Measurements from ENCODE around the gene SNED1.

SNED1 gene

GRCh38 chr2:241110607-241111439 lies 112.4 kb downstream of the SNED1 start:
- DNase-seq: no peak

- DNase-seq: no peak
These were observed 113.0 kb downstream of the SNED1 start for GRCh38 chr2:241111440-241111805.

- no peak for DNase-seq
These were observed 113.6 kb downstream of the SNED1 start for GRCh38 chr2:241112046-241112445.

- DNase-seq: no peak
These were observed 114.2 kb downstream of the SNED1 start for GRCh38 chr2:241112592-241112991.

- no peak for DNase-seq
These were observed 116.4 kb downstream of the SNED1 start for GRCh38 chr2:241114836-241115235.

- DNase-seq: no peak
These were observed 116.9 kb downstream of the SNED1 start for GRCh38 chr2:241115361-241115760.

- DNase-seq: no peak
These were observed 118.5 kb downstream of the SNED1 start for GRCh38 chr2:241116606-241117560.

GRCh38 chr2:241118737-241119505 lies 120.5 kb downstream of the SNED1 start:
- no peak for DNase-seq

- DNase-seq: no peak
These were observed 122.0 kb downstream of the SNED1 start for GRCh38 chr2:241120440-241120839.

- DNase-seq: no peak
These were observed 122.6 kb downstream of the SNED1 start for GRCh38 chr2:241121008-241121407.

GRCh38 chr2:241122376-241123002 lies 124.1 kb downstream of the SNED1 start:
- DNase-seq: no peak

GRCh38 chr2:241123816-241124536 lies 125.6 kb downstream of the SNED1 start:
- DNase-seq: no peak

- DNase-seq: no peak
These were observed 127.2 kb downstream of the SNED1 start for GRCh38 chr2:241125626-241126025.

GRCh38 chr2:241126201-241126611 lies 127.8 kb downstream of the SNED1 start:
- DNase-seq: no peak

- DNase-seq: no peak
These were observed 128.4 kb downstream of the SNED1 start for GRCh38 chr2:241126771-241127202.

- DNase-seq: no peak
These were observed 129.8 kb downstream of the SNED1 start for GRCh38 chr2:241128266-241128665.

GRCh38 chr2:241129086-241129871 lies 130.9 kb downstream of the SNED1 start:
- no peak for DNase-seq

- DNase-seq: no peak
These were observed 131.9 kb downstream of the SNED1 start for GRCh38 chr2:241130316-241130715.

- no peak for DNase-seq
These were observed 133.1 kb downstream of the SNED1 start for GRCh38 chr2:241131531-241131930.

GRCh38 chr2:241132538-241133435 lies 134.4 kb downstream of the SNED1 start:
- DNase-seq: no peak

Data from NCI-H446 treated with DMSO at 0.1 percent for 48 hours (cell line).